Activated CD8-positive, alpha-beta memory T cell treated with anti-CD3 and anti-CD28 coated beads, Interleukin-2, amount 50 U/mL, for 1 hour (primary cell): Measurements from ENCODE around the gene NDUFB7.

Source experiments
- DNase-seq: peaks from one replicate; pipeline ENCODE4 v3.0.0-alpha.2; 2020; ENCODE audit errors: extremely low read depth

The NDUFB7 gene

DNA sequence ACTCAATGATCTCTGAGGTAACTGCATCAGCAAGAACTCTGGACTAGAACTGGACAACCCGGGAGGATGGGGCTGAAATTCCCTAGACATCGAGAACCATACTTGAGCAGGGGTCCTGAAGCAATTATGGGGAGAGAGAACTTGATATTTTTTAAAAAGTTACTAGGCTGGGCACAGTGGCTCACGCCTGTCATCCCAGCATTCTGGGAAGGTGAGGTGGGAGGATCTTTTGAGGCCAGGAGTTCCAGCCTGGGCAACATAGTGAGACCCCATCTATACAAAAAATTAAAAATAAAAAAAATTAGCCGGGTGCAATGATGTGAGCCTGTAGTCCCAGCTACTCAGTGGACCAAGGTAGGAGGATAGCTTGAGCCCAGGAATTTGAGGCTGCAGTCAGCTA lies 51.3 kb downstream of the NDUFB7 start:
- no peak for DNase-seq

DNA sequence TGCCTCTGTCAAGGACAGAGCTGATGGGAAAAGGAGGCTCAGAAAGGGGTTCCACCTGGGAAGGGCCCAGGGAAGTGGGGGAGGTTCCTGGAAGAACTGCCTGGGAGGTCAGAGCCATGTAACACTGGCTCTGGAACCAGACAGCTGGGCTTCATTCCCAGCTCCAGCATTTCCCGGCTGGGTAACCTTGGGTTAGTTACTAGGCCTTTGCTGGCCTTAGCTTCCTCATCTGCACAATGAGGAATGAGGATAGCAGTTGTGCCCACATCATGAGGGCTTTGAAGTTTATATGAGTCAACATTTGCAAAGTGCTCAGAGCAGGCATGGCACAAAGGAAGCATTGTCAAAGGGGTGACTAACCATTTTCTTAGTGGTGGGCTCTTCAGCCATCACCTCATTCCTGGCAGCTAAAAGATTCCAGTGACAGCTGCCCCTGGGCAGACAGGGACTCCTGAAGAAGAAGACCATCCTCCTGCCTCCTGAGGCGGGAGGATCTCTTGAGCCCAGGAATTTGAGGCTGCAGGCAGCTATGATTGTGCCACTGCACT lies 51.9 kb downstream of the NDUFB7 start:
- DNase-seq: no peak

GRCh38 chr19:14519245-14519859 lies 52.5 kb downstream of the NDUFB7 start:
- no peak for DNase-seq

DNA sequence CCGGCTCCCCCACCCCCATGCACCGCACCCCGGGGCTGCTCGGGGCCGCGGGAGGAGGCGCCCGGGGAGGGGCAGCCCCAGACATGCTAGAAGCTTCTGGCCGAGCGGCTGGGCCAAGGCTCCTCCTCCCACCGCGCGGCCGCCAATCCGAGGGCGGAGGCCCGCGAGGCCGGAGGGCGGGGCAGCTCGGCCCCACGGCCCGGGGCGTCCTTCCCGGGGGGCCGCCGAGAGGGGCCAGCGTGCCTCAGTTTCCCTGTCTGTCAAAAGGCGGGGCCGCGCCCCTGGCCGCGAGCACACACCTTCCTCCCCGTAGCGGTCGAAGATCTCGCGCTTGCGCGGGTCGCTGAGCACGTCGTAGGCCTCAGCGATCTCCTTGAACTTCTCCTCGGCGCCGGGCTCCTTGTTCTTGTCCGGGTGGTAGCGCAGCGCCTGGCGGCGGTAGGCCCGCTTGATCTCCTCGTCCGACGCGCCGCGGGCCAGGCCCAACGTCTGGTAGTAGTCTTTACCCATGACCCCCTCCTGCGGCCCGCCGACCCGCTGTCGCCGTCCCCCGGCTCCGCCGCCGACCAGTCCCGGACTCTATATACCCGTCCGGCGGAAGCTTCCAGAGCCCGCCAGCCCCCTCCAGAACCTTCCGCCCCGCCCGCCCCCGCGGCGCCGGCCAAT lies 53.9 kb downstream of the NDUFB7 start, which contains the start of gene DNAJB1:
DNAJB1 (minus strand) TSS at position 558 of the 666 bp plus-strand sequence; CDS start at position 510, 48 bp downstream.
- no peak for DNase-seq

DNA sequence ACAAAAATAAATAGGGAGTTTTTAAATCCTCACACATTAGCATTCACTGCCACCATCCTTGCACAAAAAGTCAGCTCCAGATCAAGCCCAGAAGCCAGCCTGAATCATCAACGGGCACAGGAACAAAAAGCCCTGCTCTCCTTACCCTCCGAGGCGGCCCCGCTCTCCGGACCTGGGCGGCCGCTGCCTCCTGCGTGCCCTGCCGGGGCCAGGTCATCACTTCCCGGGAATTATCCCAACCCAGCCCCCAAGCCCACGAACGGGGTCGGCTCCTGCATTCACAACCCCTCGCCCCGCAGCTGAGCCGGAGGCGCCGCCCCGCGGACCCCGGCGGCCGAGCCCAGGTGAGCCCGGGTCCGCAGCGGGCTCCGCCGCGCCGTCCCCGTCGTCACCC lies 54.4 kb downstream of the NDUFB7 start:
- no peak for DNase-seq

GRCh38 chr19:14516746-14517438 lies 55.0 kb downstream of the NDUFB7 start:
- no peak for DNase-seq
